ENCODE results near the gene APLF.

- TF ChIP-seq CTCF (conservative IDR thresholded peaks at IDR 0.05; ENCODE audit: low read depth, low read length), result no peak
- no peak for TF ChIP-seq EZH2 (IDR thresholded peaks at IDR 0.05; ENCODE audit: borderline replicate concordance, low read depth, low read length, poor library complexity, severe bottlenecking)
These were observed 33.3 kb downstream of the APLF start for GRCh38 chr2:68500649-68501048.
